ENCODE results near the gene TMEM215. TPM values are rescaled to one million over a fixed set of nuclear protein-coding genes. Genes with fewer than 3 reads are reported as not detected.
"Not testable (repeated sequence)": the region's sequence is repeated elsewhere in the genome, so short reads cannot be mapped to it uniquely, and the experiment has no call there.

TMEM215 gene
- total RNA-seq (2014; rRNA removed; shearing (Covaris generic)) = not detected in 2 replicates
- polyA plus RNA-seq (2014; cell fraction: nucleus; rRNA removed) = not detected in 2 replicates

GRCh38 chr9:32783168-32783891 is at the start of gene TMEM215:
Gene TMEM215, plus strand, starts transcription at chr9:32783540. Its CDS starts 644 bp downstream, at chr9:32784184.
- no peak for DNase-seq (ENCODE audit: extremely low read depth, low read depth)

DNA sequence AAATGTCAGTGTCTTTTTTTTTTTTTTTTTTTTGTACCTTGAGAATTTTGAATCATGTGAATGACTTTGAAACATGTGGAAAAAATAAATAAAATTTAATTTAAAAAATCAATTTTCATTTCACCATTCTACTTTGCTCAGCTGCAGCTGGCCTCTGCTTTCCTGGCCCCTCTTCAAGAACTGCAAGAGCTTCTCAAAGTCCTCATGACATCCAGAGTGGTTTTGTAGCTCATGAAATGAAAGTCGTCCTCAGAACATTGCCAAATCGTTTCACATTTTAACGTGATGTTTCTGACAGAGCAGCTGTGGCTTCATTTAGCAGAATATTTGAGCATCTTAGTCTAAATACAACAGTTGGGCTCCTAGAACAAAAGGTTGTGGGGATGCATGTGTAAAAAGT is 47.9 kb upstream of the TMEM215 start:
- no peak for DNase-seq (ENCODE audit: extremely low read depth, low read depth)

DNA sequence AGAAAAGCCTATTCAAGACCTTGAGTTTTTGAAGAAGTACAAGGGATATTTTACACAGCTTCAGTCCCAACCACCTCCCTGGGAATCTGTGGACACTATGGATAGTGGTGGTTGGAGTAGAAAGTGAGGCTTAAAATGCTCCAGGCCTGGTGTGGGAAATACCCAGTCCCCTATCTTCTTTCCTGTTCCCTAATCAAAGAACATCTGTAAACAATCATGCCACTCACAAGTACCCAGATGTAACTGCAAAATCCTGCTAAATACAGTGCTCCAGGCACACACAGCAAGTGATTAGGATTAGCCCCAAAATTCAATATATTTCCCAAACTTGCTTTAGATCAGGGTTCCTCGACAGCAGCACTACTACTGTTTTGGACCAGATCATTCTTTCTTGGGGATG is 46.0 kb upstream of the TMEM215 start:
- DNase-seq (ENCODE audit: extremely low read depth, low read depth) = no peak

DNA sequence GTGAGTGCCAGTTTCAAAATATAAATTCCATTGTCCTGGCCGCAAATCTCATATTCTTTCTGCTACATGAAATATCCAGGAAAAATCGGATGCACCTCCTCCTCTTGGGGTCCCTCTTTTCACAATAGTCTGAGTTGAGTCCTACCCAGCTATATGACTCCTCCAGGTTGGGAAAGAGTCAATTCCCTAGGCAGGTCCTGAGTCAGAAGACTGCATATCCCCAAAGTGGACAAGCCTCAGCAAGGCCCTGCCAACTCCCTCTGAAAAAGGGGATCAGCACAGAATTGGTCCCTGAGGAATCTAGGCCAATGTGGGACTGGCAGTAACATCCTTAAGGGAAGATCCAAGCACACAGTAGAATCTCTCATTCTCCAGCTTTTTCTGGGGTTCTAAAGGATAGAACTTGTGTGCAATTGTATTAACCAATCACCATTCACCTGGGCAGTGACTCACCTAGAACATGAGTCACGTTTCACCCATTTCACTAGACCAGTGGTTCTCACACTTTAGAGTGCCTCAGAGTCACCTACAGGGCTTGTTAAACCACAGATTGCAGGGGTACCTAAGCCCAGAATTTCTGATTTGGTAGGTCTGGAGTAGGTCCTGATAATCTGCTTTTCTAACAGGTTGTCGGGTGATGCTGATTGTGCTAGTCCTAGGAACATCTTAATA is 44.7 kb upstream of the TMEM215 start:
- no peak for DNase-seq (ENCODE audit: extremely low read depth, low read depth)

GRCh38 chr9:32741706-32742105 is 41.6 kb upstream of the TMEM215 start:
- DNase-seq (ENCODE audit: extremely low read depth, low read depth) = no peak

DNA sequence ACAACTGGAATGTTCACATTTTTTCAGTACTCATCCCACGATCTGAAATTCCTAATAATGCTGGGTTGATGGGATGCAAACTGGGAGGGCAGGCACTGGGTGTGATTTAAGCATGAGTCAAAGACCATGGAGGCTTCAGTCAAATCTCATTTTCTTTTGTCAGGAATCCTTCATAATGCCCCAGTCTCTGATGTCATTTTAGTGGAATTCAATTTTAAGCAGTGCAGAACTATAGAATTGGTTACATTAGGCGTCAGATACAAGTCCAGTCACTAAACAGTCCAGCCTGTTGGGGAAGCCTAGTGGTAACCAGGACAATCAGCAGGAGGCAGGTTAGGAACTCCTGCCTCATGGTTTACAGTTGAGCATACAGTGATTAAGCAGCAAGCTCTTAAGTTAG is 41.0 kb upstream of the TMEM215 start:
- no peak for DNase-seq (ENCODE audit: extremely low read depth, low read depth)

DNA sequence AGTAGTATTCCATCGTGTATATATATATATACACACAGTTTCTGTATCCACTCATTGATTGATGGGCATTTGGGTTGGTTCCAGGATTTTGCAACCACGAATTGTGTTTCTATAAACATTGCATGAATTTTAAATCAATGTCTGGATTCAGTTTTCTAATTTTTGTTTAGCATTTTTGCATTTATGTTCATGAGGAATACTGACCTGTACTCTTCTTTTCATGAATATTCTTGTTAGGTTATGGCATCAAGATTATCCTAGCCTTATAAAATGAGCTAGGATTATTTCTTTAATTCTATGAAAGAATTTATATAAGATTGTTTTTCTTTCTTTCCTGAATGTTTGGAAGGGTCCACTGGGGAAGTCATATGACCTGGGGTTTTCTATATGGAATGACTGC is 35.3 kb upstream of the TMEM215 start:
- DNase-seq (ENCODE audit: extremely low read depth, low read depth) = no peak

- DNase-seq (ENCODE audit: extremely low read depth, low read depth) = no peak
These were observed 27.6 kb upstream of the TMEM215 start for GRCh38 chr9:32755730-32756129.

GRCh38 chr9:32764139-32764538 is 19.2 kb upstream of the TMEM215 start:
- DNase-seq (ENCODE audit: extremely low read depth, low read depth) = no peak

DNA sequence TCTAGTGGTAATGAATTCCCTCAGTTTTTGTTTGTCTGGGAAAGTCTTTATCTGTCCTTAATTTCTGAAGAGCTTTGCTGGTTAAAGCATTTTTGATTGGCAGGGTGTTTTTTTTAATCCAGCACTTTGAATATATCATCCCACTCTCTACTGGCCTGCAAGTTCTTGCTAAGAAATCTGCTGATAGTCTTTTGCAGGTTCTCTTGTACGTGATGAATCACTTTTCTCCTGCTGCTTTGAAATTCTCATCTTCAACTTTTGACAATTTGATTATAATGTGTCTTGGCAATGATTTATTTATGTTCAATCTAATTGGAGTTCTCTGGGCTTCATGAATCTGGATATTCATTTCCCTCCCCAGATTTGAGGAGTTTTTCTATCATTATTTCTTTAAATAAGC is 8.1 kb upstream of the TMEM215 start:
- no peak for DNase-seq (ENCODE audit: extremely low read depth, low read depth)

- DNase-seq (ENCODE audit: extremely low read depth, low read depth) = no peak
These were observed 7.1 kb upstream of the TMEM215 start for GRCh38 chr9:32776201-32776600.

GRCh38 chr9:32782476-32783167 is 718 bp upstream of the TMEM215 start:
- no peak for DNase-seq (ENCODE audit: extremely low read depth, low read depth)

- no peak for DNase-seq (ENCODE audit: extremely low read depth, low read depth)
These were observed 4.5 kb downstream of the TMEM215 start for GRCh38 chr9:32787816-32788215.

DNA sequence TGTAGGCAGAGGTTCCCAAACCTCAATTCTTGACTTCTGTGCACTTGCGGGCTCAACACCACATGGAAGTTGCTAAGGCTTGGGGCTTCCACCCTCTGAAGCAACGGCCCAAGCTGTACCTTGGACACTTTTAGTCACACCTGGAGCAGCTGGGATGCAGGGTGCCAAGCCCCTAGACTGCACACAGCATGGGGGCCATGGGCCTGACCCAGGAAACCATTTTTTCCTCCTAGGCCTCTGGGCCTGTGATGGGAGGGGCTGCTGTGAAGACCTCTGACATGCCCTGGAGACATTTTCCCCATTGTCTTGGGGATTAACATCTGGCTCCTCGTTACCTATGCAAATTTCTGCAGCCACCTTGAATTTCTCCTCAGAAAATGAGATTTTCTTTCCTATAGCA is 12.7 kb downstream of the TMEM215 start:
- not testable (repeated sequence) for DNase-seq (ENCODE audit: extremely low read depth, low read depth)

DNA sequence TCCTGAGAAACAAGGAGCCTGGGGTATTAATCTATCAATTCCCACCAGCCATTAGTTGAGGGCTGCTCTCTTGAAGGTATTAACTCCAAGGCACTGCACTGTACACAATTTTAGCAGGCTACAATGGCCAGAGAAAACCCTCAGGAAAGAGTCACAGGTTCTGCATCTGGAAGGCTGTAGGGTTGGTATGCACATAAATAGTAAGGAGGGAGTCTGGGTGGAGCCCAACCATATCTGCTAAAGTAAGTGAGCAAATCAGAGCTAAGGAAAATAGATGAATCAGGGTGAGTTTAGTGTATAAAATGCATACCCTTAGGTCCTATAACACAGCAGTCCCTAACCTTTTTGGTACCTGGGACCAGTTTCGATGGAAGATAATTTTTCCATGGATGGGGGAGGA is 18.2 kb downstream of the TMEM215 start:
- no peak for DNase-seq (ENCODE audit: extremely low read depth, low read depth)

- DNase-seq (ENCODE audit: extremely low read depth, low read depth) = no peak
These were observed 23.9 kb downstream of the TMEM215 start for GRCh38 chr9:32807217-32807616.

GRCh38 chr9:32811246-32811645 is 27.9 kb downstream of the TMEM215 start:
- DNase-seq (ENCODE audit: extremely low read depth, low read depth) = no peak

DNA sequence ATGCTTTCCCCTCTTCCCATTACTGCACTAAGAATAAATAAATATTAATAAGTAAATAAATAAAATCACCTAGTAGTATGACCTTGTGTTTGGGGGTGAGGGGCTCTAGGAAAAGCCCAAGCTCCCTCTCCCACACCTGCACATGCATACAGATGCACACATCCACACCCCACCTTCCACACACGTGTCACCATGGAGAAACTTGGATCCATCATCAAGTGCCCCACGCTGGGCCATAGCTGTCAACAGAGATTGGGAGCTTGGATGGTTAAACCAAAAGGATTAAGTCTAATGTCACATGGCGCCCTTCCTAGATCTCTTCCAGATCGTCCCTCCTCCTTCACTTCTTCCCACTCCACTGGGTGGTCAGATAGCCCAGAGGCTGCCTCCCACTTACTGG is 37.0 kb downstream of the TMEM215 start:
- DNase-seq (ENCODE audit: extremely low read depth, low read depth) = no peak

GRCh38 chr9:32823101-32823500 is 39.8 kb downstream of the TMEM215 start:
- no peak for DNase-seq (ENCODE audit: extremely low read depth, low read depth)

DNA sequence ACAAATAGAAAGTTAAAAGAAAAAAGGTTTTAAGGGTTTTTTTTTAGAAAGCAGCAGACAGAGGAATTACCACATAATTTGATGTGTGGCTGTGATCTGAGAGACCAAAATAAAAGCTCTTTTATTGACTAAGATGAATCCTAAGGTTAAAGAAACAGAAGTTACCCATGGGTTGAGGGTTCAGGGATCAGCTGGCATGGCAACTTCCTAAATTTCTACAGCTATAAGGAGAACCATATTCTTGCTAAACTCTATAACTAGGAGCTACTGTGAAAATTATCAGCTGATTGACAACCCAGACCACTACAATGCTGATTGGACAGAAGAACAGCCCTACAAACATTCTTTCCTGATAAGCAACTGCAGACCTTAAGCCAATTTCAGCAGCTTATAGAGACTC is 40.2 kb downstream of the TMEM215 start:
- DNase-seq (ENCODE audit: extremely low read depth, low read depth) = no peak

- DNase-seq (ENCODE audit: extremely low read depth, low read depth) = no peak
These were observed 41.9 kb downstream of the TMEM215 start for GRCh38 chr9:32825203-32825602.

- no peak for DNase-seq (ENCODE audit: extremely low read depth, low read depth)
These were observed 45.5 kb downstream of the TMEM215 start for GRCh38 chr9:32828861-32829260.

Measured in NCI-H460 (cell line).